ENCODE data around the gene GPC1. TPM values are rescaled to one million over a fixed set of nuclear protein-coding genes. Genes with fewer than 3 reads are reported as not detected.

The GPC1 gene
- polyA plus RNA-seq, 1 experiment = 126 TPM

DNA sequence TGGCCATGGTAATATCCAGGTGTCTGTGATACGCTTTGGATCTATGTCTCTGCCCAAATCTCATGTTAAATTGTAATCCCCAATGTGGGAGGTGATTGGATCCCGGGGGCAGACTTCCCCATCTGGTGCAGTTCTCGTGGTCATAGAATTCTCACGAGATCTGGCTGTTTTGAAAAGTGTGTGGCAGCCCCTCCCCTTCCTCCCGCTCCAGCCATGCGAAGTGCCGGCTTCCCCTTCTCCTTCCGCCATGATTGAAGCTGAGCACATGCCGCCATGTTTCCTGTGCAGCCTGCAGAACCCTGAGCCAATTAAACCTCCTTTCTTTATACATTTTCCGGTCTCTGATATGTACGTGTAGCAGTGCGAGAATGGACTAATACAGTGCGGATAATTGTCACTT is 42.5 kb downstream of the GPC1 start:
- TF ChIP-seq CTCF (IDR thresholded peaks at IDR 0.05; ENCODE audit: insufficient read depth, low read depth, low read length) = no peak
- Histone ChIP-seq H3K36me3 (ENCODE audit: control insufficient read depth, insufficient read depth, low read length) (no peaks in the 10 kb centered on the region), H3K4me3 (ENCODE audit: low read depth, low read length) (no peak overlapping the region), H3K27me3 (ENCODE audit: control insufficient read depth, insufficient read depth, low read length) (no peaks in the 10 kb centered on the region)
- POLR2A ChIA-PET = no interaction called here
- DNase-seq (ENCODE audit: low read depth) = no peak
- CTCF ChIA-PET = no interaction called here

- Histone ChIP-seq H3K27me3 (ENCODE audit: control insufficient read depth, insufficient read depth, low read length) (no peaks in the 10 kb centered on the region), H3K36me3 (ENCODE audit: control insufficient read depth, insufficient read depth, low read length) (no peaks in the 10 kb centered on the region), H3K4me3 (ENCODE audit: low read depth, low read length) (no peak overlapping the region)
- TF ChIP-seq CTCF (IDR thresholded peaks at IDR 0.05; ENCODE audit: insufficient read depth, low read depth, low read length) = no peak
- no peak for DNase-seq (ENCODE audit: low read depth)
- CTCF ChIA-PET = interaction anchor here (0.6 kb wide), 1 partner anchor 13 kb away, joined by 3 read pairs; no protein-coding TSS in a partner anchor
- POLR2A ChIA-PET = no interaction called here
Observed at GRCh38 chr2:240478346-240479110, 43.1 kb downstream of the GPC1 start.

DNA sequence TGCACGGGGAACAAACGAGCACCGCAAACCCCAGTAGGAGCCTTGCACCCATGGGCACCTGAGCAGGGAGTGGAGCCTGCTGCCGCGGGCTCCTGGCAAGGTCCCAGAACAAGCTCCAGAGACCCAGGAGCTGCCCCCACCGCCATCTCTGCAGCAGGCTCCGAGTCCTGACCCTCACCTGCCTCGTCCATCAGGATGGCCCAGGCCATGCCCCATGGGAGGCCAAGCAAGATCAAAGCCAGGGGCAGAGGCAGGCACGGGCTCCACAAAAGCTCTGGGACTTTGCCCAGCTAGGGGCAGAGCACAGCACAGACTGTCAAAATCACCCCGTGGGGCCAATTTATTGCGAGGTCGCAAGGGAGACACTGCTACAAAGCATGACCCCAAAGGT is 43.6 kb downstream of the GPC1 start:
- no peak for TF ChIP-seq CTCF (IDR thresholded peaks at IDR 0.05; ENCODE audit: insufficient read depth, low read depth, low read length)
- H3K27me3 ChIP-seq (ENCODE audit: control insufficient read depth, insufficient read depth, low read length) = no peaks in the 10 kb centered on the region
- DNase-seq (ENCODE audit: low read depth) = no peak
- no peak overlapping the region for H3K4me3 ChIP-seq (ENCODE audit: low read depth, low read length)
- ChIA-PET POLR2A (no interaction called here), CTCF (interaction anchor here (0.6 to 1.1 kb wide), 2 partner anchors 12 to 18 kb away, joined by 3 read pairs; no protein-coding TSS in a partner anchor)
- no peaks in the 10 kb centered on the region for H3K36me3 ChIP-seq (ENCODE audit: control insufficient read depth, insufficient read depth, low read length)

DNA sequence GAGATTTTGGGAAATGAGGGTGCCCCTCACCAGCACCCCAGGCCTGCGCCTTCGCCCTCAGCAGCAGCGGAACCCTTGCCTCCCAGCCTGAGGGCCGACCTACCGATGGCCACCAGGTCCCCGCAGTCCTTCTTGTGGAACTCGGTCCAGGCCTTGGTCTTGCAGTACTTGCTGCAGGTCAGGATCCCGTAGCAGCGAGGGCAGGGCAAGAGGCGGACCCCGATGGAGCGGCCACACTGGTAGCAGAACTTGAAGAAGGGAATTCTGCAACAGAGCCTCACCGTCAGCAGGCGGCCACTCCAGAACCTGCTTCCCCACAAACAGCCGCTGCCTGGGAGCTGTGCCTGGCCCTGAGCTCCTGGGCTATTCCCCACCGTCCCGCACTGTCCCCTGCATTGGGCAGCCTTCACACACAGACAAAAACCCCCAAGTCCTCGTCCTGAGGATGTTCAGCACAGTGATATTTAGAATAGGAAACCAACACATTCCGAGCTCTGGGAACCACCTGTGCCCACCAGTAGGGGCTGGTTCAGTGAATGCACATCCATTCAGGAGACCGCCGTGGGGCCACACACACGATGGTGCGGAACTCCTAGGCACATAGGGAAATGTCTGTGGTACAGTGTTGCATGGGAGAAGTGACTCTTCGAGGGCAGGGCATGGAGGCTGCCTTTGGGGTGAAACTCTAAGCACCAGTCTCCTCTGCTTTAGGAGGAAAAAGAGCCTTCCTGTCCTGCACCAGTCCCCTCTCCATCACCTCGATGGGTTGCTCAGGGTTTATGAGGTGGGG is 45.6 kb downstream of the GPC1 start:
- Histone ChIP-seq H3K4me3 (ENCODE audit: low read depth, low read length) (no peak overlapping the region), H3K27me3 (ENCODE audit: control insufficient read depth, insufficient read depth, low read length) (no peaks in the 10 kb centered on the region), H3K36me3 (ENCODE audit: control insufficient read depth, insufficient read depth, low read length) (no peaks in the 10 kb centered on the region)
- ChIA-PET CTCF (no interaction called here), POLR2A (no interaction called here)
- TF ChIP-seq CTCF (IDR thresholded peaks at IDR 0.05; ENCODE audit: insufficient read depth, low read depth, low read length) = no peak
- no peak for DNase-seq (ENCODE audit: low read depth)

- no peak for DNase-seq (ENCODE audit: low read depth)
- Histone ChIP-seq H3K36me3 (ENCODE audit: control insufficient read depth, insufficient read depth, low read length) (no peaks in the 10 kb centered on the region), H3K4me3 (ENCODE audit: low read depth, low read length) (no peak overlapping the region), H3K27me3 (ENCODE audit: control insufficient read depth, insufficient read depth, low read length) (no peaks in the 10 kb centered on the region)
- TF ChIP-seq CTCF (IDR thresholded peaks at IDR 0.05; ENCODE audit: insufficient read depth, low read depth, low read length) = no peak
- ChIA-PET POLR2A (no interaction called here), CTCF (no interaction called here)
Observed at GRCh38 chr2:240481720-240482119, 46.3 kb downstream of the GPC1 start.

All from BJ (cell line).